WTC11 (cell line): Measurements from ENCODE around the gene LSM2. TPM values are rescaled to one million over a fixed set of nuclear protein-coding genes. Genes with fewer than 3 reads are reported as not detected.

Experiments
- IRF1 ChIP-seq: sonication (generic); formaldehyde crosslinking; IDR thresholded peaks from 2 replicates; pipeline ENCODE4 v1.8.0; 2023; ENCODE audit warnings: missing genetic modification reagents
- TCF7 ChIP-seq: sonication (generic); formaldehyde crosslinking; IDR thresholded peaks from 2 replicates; pipeline ENCODE4 v1.8.0; 2022; ENCODE audit warnings: mild to moderate bottlenecking, low read depth, missing genetic modification reagents, moderate library complexity
- ZNF138 ChIP-seq: sonication (generic); formaldehyde crosslinking; conservative IDR thresholded peaks from 2 replicates; pipeline ENCODE4 v1.8.1; 2022; ENCODE audit warnings: mild to moderate bottlenecking, moderate library complexity, missing genetic modification reagents
- total RNA-seq: library from RNA; stranded (reverse); gene quantifications from 3 replicates; pipeline ENCODE4 v1.2.3, GENCODE V29; 2021

Gene LSM2
- total RNA-seq, 1 experiment from 2014 or later: 104 TPM

GRCh38 chr6:31749301-31750036 is 57.3 kb downstream of the LSM2 start (continued):
- no peak for TF ChIP-seq TCF7 (CRISPR knock-in tag)
- TF ChIP-seq ZNF138: no peak
- TF ChIP-seq IRF1: no peak

Other genes with a start within 250 kb of the LSM2 start
- gene LTA, start 234.7 kb downstream of the LSM2 start, total RNA-seq: 0.46 to 1.2 TPM (median 0.87 TPM) in 3 replicates
- gene TNF, start 231.4 kb downstream of the LSM2 start, total RNA-seq: 0.23 to 0.46 TPM (median 0.31 TPM) in 3 replicates
- 1.0 to 1.5 TPM (median 1.3 TPM) in 3 replicates for gene LTB, start 224.5 kb downstream of the LSM2 start, total RNA-seq
- gene LST1, start 220.7 kb downstream of the LSM2 start, total RNA-seq: 0.34 to 0.66 TPM in 2 of 3 replicates, not detected in the other
- gene NCR3, start 214.0 kb downstream of the LSM2 start, total RNA-seq: not detected in 3 replicates
- gene AIF1, start 191.7 kb downstream of the LSM2 start, total RNA-seq: 5.4 to 8.5 TPM (median 7.1 TPM) in 3 replicates
- gene PRRC2A, start 186.3 kb downstream of the LSM2 start, total RNA-seq: 372 to 381 TPM (median 373 TPM) in 3 replicates
- 366 to 410 TPM (median 396 TPM) in 3 replicates for gene BAG6, start 154.3 kb downstream of the LSM2 start, total RNA-seq
- gene APOM, start 151.1 kb downstream of the LSM2 start, total RNA-seq: 3.5 to 4.6 TPM (median 4.3 TPM) in 3 replicates
- 14.0 to 16.3 TPM (median 14.3 TPM) in 3 replicates for gene C6orf47, start 146.2 kb downstream of the LSM2 start, total RNA-seq
- gene GPANK1, start 142.0 kb downstream of the LSM2 start, total RNA-seq: 24.3 to 29.1 TPM (median 26.4 TPM) in 3 replicates
- gene CSNK2B, start 140.9 kb downstream of the LSM2 start, total RNA-seq: 153 to 183 TPM (median 161 TPM) in 3 replicates
- gene LY6G5B, start 137.0 kb downstream of the LSM2 start, total RNA-seq: 10.7 to 15.7 TPM (median 11.0 TPM) in 3 replicates
- 0.98 to 1.6 TPM (median 1.0 TPM) in 3 replicates for gene LY6G5C, start 125.9 kb downstream of the LSM2 start, total RNA-seq
- 28.6 to 30.3 TPM (median 29.8 TPM) in 3 replicates for gene ABHD16A, start 103.6 kb downstream of the LSM2 start, total RNA-seq
- not detected in 3 replicates for gene LY6G6F, start 100.1 kb downstream of the LSM2 start, total RNA-seq
- gene LY6G6D, start 91.6 kb downstream of the LSM2 start, total RNA-seq: not detected in 3 replicates
- 0.21 to 0.35 TPM in 2 of 3 replicates, not detected in the other for gene LY6G6C, start 85.2 kb downstream of the LSM2 start, total RNA-seq
- gene MPIG6B, start 83.6 kb downstream of the LSM2 start, total RNA-seq: 0.09 to 0.11 TPM (median 0.11 TPM) in 3 replicates
- 62.2 to 67.3 TPM (median 65.8 TPM) in 3 replicates for gene DDAH2, start 77.7 kb downstream of the LSM2 start, total RNA-seq
- gene CLIC1, start 70.4 kb downstream of the LSM2 start, total RNA-seq: 229 to 244 TPM (median 230 TPM) in 3 replicates
- gene MSH5, start 67.0 kb downstream of the LSM2 start, total RNA-seq: 43.1 to 62.3 TPM (median 56.1 TPM) in 3 replicates
- 13.3 to 16.9 TPM (median 13.7 TPM) in 3 replicates for gene SAPCD1, start 44.3 kb downstream of the LSM2 start, total RNA-seq
- 1.2 to 1.8 TPM (median 1.4 TPM) in 3 replicates for gene VWA7, start 29.6 kb downstream of the LSM2 start, total RNA-seq
- 147 to 177 TPM (median 161 TPM) in 3 replicates for gene VARS1, start 11.2 kb downstream of the LSM2 start, total RNA-seq
- gene HSPA1L, start 8.3 kb upstream of the LSM2 start, total RNA-seq: 1.2 to 2.1 TPM (median 1.9 TPM) in 3 replicates
- 57.2 to 80.1 TPM (median 75.8 TPM) in 3 replicates for gene HSPA1A, start 8.6 kb upstream of the LSM2 start, total RNA-seq
- 75.3 to 105 TPM (median 96.4 TPM) in 3 replicates for gene HSPA1B, start 20.8 kb upstream of the LSM2 start, total RNA-seq
- 42.6 to 44.8 TPM (median 42.8 TPM) in 3 replicates for gene NEU1, start 55.9 kb upstream of the LSM2 start, total RNA-seq
- gene SLC44A4, start 72.0 kb upstream of the LSM2 start, total RNA-seq: 3.1 to 3.5 TPM (median 3.5 TPM) in 3 replicates
- gene EHMT2, start 90.7 kb upstream of the LSM2 start, total RNA-seq: 137 to 169 TPM (median 168 TPM) in 3 replicates
- 24.0 to 46.2 TPM (median 44.1 TPM) in 3 replicates for gene ZBTB12, start 95.1 kb upstream of the LSM2 start, total RNA-seq
- gene C2, start 120.8 kb upstream of the LSM2 start, total RNA-seq: 1.3 TPM in 3 replicates
- gene CFB, start 139.1 kb upstream of the LSM2 start, total RNA-seq: 1.4 to 2.7 TPM (median 1.4 TPM) in 3 replicates
- gene NELFE, start 152.0 kb upstream of the LSM2 start, total RNA-seq: 73.8 to 88.7 TPM (median 79.0 TPM) in 3 replicates
- 80.0 to 84.0 TPM (median 81.8 TPM) in 3 replicates for gene SKIC2, start 152.2 kb upstream of the LSM2 start, total RNA-seq
- gene DXO, start 165.2 kb upstream of the LSM2 start, total RNA-seq: 13.8 to 16.5 TPM (median 15.7 TPM) in 3 replicates
- 3.8 to 5.2 TPM (median 4.2 TPM) in 3 replicates for gene C4A, start 175.1 kb upstream of the LSM2 start, total RNA-seq
- gene C4B, start 207.8 kb upstream of the LSM2 start, total RNA-seq: 3.7 to 5.1 TPM (median 5.0 TPM) in 3 replicates
- 1.2 to 1.5 TPM (median 1.4 TPM) in 3 replicates for gene CYP21A2, start 231.4 kb upstream of the LSM2 start, total RNA-seq